ENCODE results near the gene DSTN.

DSTN gene

DNA sequence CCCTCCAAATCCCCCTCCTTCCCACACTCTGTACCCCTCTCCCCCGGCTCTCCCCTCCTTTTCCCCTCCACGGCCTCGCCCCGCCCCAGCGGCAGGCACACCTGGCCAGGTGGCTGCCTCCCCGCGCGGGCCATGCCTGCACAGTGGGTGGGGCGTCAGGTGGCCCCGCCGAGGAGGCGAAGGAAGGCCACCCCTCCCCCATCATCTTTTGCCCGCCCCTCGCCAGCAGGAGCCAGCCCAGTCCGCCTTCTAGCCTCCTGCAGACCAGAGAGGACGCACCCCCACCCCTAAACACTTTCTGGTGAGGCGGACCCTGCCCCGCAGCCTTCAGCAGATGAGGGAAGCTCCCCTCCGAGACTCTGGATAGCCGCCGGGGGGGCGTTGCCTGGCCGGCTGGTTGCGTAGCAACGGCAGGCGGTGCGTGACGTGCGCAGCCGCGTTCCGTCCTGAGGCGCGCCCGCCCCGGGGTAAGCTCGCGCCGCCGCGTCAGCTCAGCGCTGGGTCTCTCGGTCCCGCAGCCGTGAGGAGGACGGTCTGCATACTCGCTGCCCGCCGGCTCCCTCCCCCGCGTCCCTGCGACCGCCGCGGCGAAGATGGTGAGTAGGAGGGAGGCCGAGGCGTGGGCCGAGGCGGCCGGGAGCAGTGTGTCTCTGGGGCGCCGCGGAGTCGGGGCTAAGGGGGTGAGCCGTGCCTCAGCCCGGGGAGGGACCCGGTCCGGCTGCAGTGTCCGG, at the start of gene DSTN:
Gene DSTN, plus strand, starts transcription at position 460 of the 731 bp plus-strand sequence. Its CDS starts 134 bp downstream, at position 594.
- peak; percentile 69 to 78 for DNase-seq

DNA sequence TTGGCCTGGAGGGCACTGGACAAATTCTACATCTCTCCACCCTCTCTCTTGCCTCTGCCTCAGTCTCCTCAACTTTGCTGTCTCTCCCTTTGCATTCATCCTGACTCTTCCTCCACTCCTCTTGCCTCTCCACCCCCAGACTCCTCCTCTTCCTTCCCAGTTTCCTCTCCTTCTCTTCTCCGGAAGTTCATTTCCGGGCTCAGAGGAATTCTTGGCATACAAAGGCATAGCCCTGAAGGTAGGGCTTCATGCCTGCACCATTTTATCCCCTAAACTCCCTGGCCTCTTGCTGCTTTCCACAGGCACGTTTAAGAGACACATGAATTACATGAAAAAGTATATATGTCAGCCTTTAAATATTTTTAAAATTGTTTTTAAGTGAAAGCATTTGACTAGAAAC, 49.3 kb upstream of the DSTN start:
- DNase-seq, result no peak

DNA sequence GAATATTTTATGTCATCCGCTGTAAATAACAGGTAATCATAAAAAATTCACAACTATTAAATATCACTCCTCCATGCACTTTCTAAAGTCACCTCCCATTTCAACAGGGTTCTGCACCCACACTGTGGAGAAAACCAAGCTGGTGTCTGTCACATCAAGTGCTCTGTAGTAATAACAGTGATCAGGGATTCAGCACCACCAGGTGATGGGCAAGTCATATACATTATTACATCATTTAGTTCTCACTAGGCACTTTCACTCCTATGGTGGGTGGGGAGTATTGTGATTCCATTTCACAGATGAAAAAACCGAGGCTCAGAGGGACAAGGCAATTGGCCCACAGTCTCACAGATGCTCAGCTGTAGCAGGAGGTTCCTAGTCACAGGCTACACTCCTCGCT, 47.3 kb upstream of the DSTN start:
- DNase-seq, result no peak

DNA sequence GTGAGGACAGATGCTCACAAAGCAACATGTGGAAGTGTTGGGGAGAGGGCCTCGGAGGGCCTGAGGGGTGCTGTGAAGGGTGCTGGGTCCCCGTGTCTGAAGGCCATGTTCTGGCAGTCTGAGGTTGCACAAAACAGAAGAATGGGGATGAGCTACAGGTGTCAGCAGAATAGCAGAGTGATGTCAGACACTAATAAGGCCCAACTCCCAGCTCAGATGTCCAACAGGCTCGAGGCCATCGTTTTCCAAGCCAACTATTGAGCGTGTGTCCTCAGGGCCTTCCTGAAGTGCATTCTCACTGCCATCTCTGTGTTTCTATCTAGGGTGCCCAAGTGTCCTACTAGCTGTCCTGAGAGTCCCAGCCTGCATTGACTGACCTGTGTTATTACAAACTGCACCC, 46.5 kb upstream of the DSTN start:
- no peak for DNase-seq

DNA sequence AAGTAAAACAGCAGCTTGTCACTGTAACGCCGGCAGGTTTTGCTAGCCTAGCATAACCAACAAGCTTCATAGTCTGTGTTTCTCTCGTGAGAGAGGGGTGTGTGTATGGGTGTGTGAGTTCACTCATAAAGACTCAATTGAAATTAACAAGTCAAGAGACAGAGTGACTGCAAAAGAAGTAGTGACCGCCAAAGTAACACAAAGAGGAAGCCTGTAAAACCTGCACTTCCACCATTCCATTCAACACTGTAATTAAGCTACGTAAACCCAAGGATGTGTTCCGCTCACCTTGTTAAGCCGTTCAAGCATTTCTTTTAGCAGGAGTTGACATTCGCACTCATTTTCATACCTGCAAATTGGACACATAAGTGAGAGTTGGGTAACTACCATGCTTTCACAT, 45.3 kb upstream of the DSTN start:
- DNase-seq, result no peak

DNA sequence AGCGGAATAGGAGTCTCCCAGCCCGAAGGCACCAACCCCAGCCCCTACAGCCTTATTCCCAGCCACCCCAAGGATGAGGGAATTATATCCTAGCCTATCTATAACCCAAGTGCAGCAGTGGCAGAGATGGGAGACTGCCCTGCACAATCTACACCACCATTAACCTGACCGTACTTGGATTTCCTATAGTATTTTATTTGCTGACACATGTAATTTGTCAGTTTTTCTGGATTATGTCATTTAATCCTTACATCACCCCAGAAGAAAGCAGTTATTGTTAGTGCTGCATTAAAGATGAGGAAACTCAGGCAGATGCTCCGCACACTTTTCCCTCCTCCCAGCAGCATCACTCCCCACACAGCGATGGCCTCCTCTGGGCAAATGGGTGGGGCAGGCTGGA, 44.7 kb upstream of the DSTN start:
- no peak for DNase-seq

DNA sequence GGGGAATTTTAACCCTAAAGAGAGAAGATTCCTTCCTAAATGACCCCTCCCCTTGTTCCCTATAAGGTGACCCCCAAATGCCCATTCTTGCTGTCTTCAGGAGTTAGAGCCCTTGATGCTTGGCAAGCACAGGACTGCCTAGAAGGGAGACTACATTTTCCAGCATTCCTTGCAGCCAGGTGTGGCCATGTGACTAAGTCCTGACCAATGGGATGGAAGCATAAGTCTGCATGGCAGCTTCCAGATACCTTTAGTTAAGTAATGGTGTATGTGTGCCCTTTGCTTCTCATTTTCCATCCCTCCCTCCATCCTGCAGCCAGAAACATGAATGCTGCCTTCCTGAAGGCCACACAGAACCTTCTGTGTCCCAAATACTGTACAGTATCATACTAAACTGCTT, 44.2 kb upstream of the DSTN start:
- no peak for DNase-seq

DNA sequence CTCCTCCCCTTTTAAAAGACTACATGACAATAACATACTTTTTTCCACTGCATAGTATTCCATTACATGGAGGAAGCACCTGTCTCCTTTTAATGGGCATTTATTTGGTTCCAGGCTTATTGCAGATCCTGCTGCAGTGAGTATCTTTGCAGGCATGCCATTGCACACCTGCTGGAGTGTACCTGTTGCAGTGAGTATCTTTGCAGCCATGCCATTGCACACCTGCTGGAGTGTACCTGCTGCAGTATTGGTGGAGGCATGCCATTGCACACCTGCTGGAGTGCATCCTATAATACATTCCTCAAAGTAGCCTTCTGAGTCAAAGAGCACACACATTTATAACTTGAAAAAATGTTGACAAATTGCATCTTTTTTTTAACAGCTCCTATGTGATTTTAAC, 40.3 kb upstream of the DSTN start:
- DNase-seq, result no peak

DNA sequence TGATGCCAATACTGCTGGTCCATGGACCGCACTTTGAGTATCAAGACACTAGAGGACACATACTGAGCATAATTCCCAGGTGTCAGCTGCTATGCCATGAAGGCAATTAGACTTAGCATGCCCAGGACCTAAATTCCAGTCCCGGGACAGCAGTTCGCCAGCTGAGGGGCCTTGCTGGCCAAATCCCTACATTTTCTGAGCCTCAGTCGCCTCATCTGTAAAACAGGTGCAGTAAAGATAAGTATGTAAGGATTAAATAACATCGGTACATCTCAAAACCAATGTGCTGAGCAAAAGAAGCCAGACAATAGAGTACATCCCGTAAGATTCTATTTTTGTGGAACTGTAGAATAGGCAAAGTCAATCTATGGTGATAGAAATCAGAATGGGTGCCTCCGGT, 39.7 kb upstream of the DSTN start:
- no peak for DNase-seq

DNA sequence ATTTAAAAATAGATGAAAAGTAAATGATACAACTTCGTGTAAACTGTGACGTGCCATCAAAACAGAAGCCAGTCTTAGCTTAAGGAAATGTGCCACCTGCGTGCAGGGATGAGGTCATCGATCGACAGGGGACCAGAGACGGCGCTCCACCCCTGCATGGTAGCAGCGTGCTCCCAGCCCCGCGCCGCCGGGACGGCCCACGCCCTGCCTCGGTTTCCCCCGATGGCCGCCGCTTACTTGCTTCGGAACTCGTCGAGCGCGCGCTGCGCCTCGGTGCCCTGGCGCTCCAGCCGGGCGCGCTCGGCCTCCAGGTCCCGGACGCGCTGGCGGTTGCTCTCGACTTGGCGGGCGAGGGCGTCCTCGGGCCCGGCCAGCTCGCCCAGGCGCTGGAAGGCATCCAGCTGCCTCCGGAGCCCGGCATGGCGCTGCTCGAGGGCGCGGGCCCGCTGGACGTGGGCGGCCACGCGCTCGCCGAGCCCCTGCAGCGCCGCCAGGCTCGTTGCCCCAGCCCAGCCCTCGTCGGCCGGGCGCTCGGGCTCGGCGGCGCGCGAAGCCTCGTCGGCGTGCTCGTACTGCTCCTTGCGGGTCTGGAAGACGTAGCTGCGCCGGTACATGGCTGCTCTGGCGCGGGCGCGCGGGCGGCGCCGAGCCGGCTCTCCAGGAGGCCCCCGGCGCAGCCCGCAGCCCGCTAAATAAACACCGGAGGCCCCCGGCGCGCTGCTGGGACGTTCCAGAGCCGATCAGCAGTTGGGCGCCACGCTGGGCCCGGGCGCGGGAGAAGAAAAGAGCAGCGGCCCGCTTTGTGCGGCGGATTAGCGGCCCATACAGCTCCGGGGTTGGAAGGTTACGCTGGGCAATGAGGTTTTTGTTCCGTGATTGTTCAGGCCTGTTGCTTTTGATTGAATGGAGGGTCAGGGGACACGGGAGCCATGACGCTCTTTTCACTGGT, 38.9 kb upstream of the DSTN start, which contains the start of gene BFSP1:
Gene BFSP1, minus strand, starts transcription at position 664 of the 949 bp plus-strand sequence. Its CDS starts 50 bp downstream, at position 614.
- peak; percentile 25 to 36 for DNase-seq

DNA sequence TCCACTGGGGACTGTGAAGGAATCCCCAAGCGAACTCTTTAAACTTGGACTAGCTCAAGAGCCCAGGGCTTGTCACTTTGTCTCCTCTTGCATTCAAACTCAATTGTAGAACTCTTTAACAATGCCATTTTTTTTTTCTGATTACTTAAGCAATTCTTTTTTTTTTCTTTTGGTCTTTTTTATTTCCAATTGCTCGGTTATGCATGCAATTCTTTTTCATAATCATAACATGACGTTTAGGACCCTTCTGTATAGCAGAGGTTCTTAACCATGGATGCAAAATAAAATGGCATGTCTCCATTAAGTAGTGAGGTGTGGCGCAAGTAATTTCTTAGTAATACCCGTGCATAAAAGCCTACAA, 38.2 kb upstream of the DSTN start:
- DNase-seq, result peak in 1 of 2 experiments; percentile 10

DNA sequence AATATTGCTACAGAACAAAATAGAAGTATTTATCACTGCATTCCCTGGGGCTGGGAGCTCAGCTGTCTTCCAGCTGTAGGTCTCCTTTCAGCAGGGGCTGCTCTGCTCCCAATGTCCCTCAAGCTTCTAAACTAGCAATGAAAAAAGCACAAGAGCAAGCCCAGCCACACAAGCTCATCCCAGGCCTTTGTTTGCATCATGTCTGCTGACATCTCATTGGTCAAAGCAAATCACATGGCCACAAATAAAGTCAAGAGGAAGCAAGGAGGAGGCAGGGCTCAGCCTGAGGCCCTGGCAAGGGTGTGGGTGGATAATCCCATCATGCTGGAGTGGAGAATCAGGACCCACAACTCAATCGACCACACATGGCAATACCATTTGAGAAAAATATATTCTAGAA, 36.5 kb upstream of the DSTN start:
- peak; percentile 33 to 44 for DNase-seq

DNA sequence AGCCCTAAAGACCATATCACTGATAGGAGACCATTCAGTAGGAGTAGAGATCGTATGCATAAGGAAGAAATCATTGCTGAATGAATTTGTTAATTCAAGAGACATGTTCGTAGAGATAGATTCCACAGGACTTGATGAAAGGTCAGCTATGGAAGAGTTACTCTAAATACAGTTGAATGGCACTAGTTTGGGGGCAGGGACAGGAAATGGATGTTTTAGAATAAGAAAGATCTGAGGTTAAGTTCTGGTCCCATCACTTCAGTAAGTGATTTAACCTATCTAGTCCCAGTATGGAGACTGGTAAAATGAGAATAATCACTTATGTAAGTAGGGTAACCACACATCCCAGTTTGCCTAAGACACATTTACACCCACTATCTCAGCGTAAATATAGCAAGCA, 35.8 kb upstream of the DSTN start:
- no peak for DNase-seq

DNA sequence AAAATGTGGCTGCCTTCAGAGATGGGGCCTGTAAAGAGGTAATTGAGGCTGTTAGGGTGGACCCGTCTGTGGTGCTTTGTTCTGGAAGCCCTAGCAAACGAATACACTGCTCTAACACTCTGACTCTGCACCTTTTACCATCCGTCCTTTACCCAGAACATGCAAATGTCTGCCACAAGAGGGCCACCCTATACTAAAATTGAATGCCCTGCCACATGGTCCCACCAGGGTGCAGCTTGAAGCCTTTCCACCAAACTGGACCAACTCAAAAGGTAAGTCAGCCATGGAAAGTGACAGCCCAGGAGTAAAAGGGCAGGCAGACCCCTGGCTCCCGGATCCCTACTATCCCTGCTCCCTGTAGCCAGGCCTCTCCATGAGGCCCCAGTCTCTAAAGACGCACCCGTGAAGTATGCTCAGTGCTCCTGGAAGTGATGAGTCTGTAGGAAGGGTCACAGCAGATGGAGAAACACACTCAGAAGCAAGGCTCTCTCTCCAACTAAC, 32.9 kb upstream of the DSTN start:
- peak; percentile 88 to 96 for DNase-seq

DNA sequence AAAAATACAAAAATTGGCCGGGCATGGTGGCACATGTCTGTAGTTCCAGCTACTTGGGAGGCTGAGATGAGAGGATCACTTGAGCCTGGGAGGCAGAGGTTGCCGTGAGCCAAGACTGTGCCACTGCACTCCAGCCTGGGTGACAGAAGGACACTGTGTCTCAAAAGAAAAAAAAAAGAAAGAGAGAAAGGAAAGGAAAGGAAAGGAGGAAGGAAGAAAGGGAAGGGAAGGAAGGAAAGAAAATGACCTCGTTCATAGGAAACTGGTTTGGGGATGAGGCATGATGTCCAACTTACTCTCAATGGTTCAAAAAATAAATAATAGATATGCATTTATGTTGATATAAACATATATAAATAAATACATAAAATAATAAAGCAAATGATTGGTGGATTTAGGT, 31.9 kb upstream of the DSTN start:
- no peak for DNase-seq

DNA sequence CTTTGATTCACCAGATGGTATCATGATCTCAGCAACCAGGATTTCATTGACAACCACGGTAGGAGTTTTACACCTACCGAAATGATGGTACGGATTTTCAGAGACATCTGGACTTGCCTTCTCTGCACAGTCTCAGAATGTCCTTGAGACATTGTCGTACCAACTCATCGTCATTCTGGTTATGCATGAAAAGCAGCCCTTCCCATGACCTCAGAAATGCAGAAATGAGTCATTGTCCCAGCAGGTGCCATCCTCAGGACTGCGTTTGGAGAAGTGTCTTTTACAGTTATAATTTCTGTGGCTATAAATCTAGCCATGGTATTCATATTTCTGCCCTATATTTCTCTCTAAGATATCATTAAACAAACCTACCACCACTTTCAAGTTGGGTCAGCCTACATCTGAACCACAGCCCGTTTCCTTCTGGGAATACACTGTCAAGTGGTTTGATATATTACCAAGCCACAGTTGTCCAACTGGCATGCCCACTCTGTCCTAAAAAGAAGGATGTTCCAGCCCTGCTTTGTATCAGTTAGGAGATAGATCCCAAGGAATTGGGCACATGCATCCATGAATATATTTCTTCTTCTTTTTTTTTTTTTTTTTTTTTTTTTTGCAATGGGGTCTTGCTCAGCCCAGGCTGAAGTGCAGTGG, 31.2 kb upstream of the DSTN start:
- DNase-seq, result no peak

DNA sequence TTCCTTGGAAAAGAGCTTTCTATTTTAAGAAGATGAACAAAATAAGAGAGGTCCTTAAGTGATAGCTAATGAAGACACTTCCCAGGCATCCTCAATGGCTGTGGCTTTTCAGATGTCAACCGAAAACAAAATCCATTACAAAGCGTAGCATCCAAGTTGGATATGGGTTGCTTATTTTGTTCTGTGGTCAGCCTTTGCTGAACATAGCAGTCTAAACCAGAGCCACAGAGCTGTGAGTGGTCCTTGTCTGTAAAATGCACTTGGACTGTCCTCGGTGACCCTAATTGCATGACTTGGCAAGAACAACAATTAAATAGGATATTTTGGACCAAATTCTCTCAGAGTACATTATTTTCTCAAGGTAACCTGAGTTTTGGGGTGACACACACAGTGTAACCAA, 28.3 kb upstream of the DSTN start:
- no peak for DNase-seq

DNA sequence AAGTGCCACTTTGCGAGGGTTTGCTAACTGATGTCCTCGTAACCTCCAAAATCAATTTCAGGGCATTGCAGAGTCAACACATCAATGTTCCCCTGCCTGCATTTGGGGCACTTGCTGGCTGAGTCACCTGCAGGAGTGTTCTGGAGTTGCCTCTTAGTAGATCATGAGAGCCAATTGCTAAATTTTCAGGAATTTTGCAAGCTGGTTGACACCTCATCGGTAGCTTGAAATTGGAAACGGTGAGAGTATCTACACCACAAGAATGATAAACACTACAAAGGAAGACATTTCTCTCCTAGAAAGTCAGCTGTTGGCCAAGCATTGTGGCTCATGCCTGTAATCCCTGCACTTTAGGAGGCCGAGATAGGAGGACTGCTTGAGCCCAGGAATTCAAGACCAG, 27.9 kb upstream of the DSTN start:
- DNase-seq, result no peak

DNA sequence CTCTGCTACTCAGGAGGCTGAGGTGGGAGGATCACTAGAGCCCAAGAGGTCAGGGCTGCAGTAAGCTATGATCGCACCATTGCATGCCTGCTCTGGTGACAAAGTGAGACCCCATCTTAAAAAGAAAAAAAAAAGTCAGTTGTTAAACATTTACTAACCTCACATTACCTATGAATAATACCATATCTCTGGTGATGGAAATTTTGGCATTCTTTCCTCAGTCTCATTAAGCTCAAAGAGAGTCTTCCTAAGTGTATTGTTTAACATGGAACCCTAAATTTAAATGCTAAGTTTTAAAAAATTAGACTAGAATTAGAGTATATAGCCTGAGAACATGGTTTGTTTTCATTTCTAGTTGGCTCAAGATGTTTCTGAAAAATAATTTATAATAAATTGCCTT, 27.4 kb upstream of the DSTN start:
- no peak for DNase-seq

DNA sequence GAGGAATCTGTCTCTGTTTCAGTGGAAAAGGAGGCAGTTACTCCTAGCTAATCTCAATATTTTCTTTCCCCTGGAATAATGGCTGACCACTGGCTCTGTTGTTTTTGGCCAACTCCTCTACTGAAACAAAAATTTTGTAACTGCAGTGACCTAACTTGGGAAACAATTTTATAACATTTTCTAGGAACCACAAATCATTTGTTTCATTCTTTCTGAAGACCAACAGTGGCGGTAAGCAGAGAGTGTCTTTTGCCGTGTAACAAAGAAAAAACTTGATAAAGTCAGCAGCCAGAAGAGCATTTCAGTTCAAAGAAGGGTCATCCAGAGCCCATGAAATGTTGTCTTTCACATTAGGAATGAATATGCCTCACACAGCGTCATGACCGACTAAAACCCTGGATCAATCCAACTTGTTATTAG, 26.9 kb upstream of the DSTN start:
- no peak for DNase-seq

DNA sequence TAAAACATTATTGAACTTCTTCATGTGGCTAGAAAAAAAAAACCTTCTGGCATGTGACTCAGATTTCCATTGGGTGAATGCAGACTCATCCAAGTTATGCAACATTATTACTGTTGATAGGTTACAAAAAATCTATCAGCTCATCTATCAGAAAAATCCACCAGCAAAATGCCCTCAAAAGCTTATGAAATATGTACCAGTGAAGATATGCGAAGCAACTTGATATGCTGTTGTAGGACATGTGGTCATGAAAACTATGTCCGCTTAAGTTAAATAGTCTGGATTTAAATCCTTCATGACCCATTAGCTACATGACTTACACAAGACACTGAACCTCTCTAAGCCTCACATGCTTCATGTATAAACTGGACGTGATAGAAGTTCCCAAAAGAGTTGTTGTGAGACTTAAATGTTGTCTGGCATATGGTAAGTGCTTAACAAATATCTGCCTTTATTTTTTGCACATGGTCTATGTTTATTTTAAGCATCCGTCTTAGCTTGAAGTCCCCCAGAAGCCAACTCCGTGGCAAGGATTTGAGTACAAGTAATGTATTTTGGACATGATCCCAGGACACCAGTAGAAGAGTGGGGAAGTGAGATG, 26.2 kb upstream of the DSTN start:
- no peak for DNase-seq

DNA sequence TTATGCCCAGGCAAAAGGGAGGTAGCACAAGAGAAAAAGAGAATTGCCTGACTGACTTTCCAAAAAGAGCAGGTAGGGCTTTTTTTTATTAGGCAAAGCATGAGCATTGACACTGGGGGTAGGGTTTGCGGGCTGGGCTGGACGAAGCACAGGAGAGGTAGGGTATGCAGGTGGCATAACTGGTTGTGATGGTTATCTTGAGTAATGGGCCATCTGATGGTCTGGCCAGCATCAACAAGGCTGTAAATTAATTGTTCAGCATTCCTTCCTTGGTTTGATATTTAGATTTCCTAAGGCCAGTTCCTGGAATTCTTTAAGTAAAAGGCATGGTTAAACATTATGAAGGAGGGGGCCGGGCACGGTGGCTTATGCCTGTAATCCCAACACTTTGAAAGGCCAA, 24.7 kb upstream of the DSTN start:
- DNase-seq, result no peak

DNA sequence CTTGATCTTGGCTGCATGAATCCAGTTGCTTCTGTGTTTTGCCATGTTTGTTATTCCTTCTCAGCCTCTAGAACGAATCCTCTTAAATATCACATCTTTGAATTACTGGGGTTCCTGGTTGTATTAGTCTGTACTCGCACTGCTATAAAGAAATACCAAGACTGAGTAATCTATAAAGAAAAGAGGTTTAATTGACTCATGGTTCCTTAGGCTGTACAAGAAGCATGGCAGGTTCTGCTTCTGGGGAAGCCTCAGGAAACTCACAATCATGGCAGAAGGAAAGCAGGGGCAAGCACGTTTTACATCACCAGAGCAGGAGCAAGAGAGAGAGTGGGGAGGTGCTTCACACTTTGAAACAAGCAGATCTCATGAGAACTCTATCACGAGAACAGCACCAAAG, 20.7 kb upstream of the DSTN start:
- no peak for DNase-seq

All from Kasumi-1 (cell line).